HepG2 (cell line): ENCODE measurements around the gene FAF1.

Experiments
- BRF2 ChIP-seq: sonication (generic); formaldehyde crosslinking; IDR thresholded peaks from 2 replicates; pipeline ENCODE4 v1.8.1; 2022; ENCODE audit warnings: mild to moderate bottlenecking, missing genetic modification reagents
- MEIS1 ChIP-seq: sonication (generic); formaldehyde crosslinking; IDR thresholded peaks from 2 replicates; pipeline ENCODE4 v1.9.0; 2021; ENCODE audit warnings: mild to moderate bottlenecking, missing genetic modification reagents, moderate library complexity, borderline replicate concordance
- NFE2 ChIP-seq: sonication (generic); formaldehyde crosslinking; IDR thresholded peaks from 2 replicates; pipeline ENCODE4 v1.4.0; 2020; ENCODE audit warnings: missing genetic modification reagents
- PAF1 ChIP-seq: IDR thresholded peaks from 2 replicates; pipeline ENCODE4 v1.6.1; 2016; ENCODE audit warnings: missing genetic modification reagents, missing compliant biosample characterization
- RAD21 ChIP-seq: fragments of 450-650 bp; formaldehyde crosslinking; IDR thresholded peaks from 2 replicates; pipeline ENCODE4 v1.5.0; 2020; ENCODE audit warnings: mild to moderate bottlenecking
- SMYD3 ChIP-seq: sonication (generic); formaldehyde crosslinking; IDR thresholded peaks from 2 replicates; pipeline ENCODE4 v1.8.1; 2023; ENCODE audit warnings: mild to moderate bottlenecking, missing genetic modification reagents
- TAF1 ChIP-seq: sonication (generic); formaldehyde crosslinking; IDR thresholded peaks from 2 replicates; pipeline ENCODE4 v1.4.0; 2020; ENCODE audit warnings: missing genetic modification reagents
- ZBTB43 ChIP-seq: sonication (generic); formaldehyde crosslinking; conservative IDR thresholded peaks from 2 replicates; pipeline ENCODE4 v1.4.0; 2020; ENCODE audit warnings: missing genetic modification reagents
- ZNF318 ChIP-seq: sonication (generic); formaldehyde crosslinking; IDR thresholded peaks from 2 replicates; pipeline ENCODE4 v1.4.0; 2020; ENCODE audit warnings: mild to moderate bottlenecking, missing genetic modification reagents
- ZNF34 ChIP-seq: sonication (generic); formaldehyde crosslinking; IDR thresholded peaks from 2 replicates; pipeline ENCODE4 v1.4.0; 2020; ENCODE audit warnings: mild to moderate bottlenecking, missing genetic modification reagents, borderline replicate concordance
- ZNF629 ChIP-seq: sonication (generic); formaldehyde crosslinking; conservative IDR thresholded peaks from 2 replicates; pipeline ENCODE4 v1.5.0; 2020; ENCODE audit warnings: missing genetic modification reagents

- TF ChIP-seq RAD21: no peak
- TF ChIP-seq MEIS1 (CRISPR knock-in tag): no peak
- TF ChIP-seq ZNF629 (CRISPR knock-in tag): no peak
- no peak for TF ChIP-seq PAF1
- TF ChIP-seq SMYD3 (CRISPR knock-in tag): no peak
- no peak for TF ChIP-seq TAF1
- TF ChIP-seq BRF2 (CRISPR knock-in tag): no peak
- TF ChIP-seq ZBTB43 (CRISPR knock-in tag): no peak
- no peak for TF ChIP-seq ZNF318 (CRISPR knock-in tag)
- TF ChIP-seq ZNF34 (CRISPR knock-in tag): no peak
- TF ChIP-seq NFE2 (CRISPR knock-in tag): no peak
Measured at GRCh38 chr1:50697440-50698421, 262.3 kb downstream of the FAF1 start.
